ENCODE results near the gene KLHL40.

KLHL40 gene

DNA sequence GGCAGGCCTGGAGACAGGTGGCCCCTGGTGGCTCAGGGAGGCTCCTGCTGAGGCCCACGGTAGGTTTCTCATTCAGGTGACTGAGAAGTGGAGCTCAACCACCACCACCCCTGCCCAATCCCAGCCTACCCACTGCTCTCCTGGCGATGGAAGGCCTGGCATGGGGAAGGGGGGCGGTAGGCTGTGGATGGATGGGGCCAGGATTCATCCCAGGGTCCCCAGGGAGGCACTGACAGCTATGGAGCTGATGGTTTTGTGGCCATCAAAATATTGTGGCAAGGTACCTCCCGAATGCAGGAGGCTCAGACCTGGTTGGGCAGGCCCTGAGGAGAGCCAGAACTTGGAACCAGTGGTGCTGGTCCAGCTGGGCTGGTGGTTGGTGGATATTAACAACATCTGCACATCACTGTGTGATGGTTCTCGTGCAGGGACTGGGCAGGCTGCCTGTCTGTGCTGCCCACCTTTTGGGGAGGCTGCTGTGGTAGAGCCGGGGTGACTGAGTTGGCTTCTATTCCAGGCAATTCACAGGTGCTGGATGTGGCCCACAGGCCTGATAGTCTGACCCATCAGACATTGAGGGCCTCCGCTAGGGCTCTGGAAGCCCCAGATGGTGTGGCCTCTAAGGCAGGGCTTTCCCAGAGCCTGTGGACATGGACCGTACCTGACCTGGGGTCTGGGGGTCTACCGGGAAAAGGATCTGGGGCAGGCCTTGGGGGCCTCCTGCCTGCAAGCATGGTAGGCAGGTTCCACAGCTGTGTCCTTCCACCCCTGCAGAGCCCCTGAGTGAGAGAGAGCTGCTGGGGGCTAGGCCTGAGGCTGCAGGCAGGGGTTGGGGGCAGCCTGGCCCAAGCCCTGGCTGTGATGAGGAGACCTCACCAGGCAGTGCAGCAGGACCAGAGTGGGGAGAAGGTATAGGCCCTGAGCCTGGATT lies 28.4 kb upstream of the KLHL40 start:
- DNase-seq (ENCODE audit: low read depth, low spot score) = no peak

GRCh38 chr3:42657675-42658074 lies 27.7 kb upstream of the KLHL40 start:
- DNase-seq (ENCODE audit: low read depth, low spot score) = no peak

- no peak for DNase-seq (ENCODE audit: low read depth, low spot score)
These were observed 27.1 kb upstream of the KLHL40 start for GRCh38 chr3:42658091-42658770.

DNA sequence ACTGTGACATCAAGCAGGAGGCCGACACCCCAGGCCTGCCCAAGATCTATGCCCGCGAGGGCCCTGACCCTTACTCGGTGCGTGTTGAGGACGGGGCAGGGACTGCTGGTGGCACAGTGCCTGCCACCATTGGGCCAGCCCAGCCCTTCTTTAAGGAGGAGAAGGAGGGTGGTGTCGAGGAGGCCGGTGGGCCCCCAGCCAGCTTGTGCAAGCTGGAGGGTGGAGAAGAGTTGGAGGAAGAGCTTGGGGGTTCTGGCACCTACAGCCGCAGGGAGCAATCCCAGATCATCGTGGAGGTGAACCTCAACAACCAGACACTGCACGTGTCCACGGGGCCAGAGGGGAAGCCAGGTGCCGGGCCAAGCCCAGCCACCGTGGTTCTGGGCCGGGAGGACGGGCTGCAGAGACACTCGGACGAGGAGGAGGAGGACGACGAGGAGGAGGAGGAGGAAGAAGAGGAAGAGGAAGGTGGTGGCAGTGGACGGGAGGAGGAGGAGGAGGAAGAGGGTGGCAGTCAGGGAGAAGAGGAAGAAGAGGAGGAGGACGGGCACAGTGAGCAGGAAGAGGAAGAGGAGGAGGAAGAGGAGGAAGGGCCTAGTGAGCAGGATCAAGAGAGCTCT lies 26.5 kb upstream of the KLHL40 start:
- DNase-seq (ENCODE audit: low read depth, low spot score) = no peak

DNA sequence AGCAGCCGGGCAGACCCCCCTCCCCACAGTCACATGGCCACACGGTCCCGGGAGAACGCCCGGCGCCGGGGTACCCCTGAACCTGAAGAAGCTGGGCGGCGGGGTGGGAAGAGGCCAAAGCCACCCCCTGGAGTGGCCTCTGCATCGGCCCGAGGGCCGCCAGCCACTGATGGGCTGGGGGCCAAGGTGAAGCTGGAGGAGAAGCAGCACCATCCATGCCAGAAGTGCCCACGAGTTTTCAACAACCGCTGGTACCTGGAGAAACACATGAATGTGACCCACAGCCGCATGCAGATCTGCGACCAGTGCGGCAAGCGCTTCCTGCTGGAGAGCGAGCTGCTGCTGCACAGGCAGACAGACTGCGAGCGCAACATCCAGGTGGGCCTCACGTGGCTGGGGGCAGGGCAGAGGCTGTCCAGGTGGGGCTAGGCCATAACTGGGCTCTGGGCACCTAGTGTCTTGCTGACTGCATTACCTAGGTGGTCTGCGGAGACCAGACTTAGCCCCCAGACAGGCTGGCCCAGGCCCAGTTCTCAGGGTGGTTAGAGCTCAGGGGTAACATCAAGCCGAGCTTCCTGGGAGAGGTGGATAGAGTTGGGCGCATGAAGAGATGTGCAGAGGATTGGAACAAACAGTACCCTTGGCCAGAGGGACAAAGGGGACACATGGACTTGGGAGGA lies 25.7 kb upstream of the KLHL40 start:
- DNase-seq (ENCODE audit: low read depth, low spot score) = no peak

- no peak for DNase-seq (ENCODE audit: low read depth, low spot score)
These were observed 25.1 kb upstream of the KLHL40 start for GRCh38 chr3:42660131-42660715.

DNA sequence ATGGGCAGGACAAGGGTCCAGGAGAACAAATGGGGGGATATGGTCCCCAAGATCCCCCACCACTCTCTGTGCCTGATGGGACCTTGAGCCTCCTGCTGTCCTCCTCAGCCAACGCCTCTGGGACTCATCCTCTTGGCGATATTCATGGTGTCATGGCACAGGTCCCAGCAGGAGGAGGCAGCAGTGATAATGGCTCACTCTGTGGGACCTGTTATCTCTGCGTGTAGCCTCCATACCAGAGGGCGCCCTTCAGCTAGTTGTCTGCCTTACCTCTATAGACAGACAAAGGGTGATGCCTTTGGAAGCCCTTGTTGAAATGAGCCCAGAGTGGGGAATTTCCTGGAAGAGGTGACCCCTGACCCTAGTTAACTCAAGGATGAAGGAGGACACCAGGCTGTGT lies 24.4 kb upstream of the KLHL40 start:
- DNase-seq (ENCODE audit: low read depth, low spot score) = no peak

GRCh38 chr3:42661593-42662022 lies 23.7 kb upstream of the KLHL40 start:
- no peak for DNase-seq (ENCODE audit: low read depth, low spot score)

DNA sequence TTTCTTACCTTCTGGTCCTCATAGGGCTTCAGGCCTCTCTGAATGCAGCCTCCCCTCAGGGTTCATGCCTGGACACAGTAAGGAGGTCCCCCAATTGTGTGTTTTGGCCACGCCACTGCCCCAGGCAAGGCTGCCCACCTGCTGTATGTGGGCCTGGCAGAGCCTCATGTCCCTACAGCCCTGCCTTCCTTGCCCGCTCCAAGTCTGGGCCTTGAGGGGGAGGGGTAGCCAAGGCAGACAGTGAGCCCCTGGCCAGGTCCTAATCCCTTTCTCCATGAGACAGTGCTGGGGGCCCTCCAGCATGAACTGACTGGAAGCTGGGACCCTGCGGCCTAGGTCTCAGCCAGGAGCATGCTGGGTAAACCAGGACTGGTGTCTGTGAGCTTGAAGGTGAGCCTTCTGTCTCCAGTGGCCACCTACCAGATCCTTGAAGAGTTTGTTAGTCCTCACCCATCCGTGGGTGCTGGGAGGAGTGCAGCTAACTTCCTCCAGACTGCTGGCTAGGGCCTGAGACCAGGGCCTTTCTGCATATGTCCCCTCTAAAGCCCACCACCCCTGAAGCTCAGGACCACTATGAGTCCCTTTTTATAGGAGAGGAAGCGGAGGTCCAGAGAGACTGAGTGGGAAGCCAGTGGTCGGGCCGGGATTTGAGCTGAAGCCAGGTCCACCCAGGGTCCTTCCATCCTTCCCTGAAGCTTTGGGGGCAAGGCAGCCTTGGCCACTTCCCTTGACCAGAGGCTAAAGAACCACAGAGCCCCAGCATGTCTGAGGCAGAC lies 23.1 kb upstream of the KLHL40 start:
- DNase-seq (ENCODE audit: low read depth, low spot score) = no peak

DNA sequence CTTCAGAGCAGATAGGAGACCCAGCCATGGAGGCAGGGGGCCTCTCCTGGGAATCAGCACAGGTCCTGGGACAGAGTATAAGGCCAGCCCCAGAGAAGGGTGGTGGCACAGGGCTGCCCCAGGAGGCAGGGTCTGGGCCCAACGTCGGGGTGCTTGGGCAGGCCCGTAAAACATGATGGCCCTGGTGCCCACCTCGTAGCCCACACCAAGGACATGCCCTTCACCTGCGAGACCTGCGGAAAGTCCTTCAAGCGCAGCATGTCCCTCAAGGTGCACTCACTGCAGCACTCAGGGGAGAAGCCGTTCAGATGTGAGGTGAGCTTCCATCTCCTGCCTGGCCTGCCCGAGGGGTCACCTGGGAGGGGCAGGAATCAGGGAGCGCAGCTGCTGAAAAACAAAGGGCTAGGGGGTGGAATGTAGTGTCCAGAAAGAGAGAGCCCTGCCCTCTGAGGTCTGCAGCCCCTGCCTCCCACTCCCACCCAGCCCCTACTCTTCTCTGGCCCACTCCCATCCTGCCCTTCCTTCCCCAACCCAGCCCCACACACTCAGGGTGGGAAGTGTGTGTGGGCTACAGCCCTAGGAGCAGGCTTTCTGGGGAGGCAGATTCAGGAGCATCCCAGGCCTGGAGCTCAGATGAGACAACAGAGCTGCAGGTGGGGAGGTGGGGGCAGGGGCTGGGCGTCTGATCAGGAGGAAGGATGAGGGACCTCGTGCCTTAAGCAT lies 22.4 kb upstream of the KLHL40 start:
- DNase-seq (ENCODE audit: low read depth, low spot score) = no peak

DNA sequence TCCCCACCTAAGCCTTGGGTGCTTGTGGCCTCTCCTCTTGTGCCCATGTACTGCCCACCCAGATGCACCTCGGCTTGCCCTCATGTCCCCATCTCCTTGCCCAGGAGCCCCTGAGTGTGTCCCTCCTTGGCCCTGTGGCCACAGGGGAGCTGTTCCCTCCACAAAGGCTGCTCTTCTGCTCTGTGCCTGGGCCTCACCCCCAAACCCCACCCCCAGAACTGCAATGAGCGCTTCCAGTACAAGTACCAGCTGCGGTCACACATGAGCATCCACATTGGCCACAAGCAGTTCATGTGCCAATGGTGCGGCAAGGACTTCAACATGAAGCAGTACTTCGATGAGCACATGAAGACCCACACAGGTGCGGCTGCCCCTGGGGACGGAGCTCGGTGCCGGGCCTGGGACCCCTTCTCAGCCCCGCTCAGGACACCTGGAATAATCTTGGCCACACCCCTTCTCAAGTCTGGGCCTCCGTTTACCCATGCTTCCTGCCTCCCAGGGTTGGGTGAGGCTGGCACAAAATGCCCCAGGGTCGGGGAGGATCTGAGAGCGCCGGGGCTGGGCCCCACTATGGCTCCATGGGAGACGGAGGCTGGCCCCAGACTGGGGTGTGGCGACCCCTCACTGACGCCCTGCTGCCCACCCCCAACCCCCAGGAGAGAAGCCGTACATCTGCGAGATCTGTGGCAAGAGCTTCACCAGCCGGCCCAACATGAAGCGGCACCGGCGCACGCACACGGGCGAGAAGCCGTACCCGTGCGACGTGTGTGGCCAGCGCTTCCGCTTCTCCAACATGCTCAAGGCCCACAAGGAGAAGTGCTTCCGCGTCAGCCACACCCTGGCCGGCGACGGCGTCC lies 21.5 kb upstream of the KLHL40 start:
- no peak for DNase-seq (ENCODE audit: low read depth, low spot score)

DNA sequence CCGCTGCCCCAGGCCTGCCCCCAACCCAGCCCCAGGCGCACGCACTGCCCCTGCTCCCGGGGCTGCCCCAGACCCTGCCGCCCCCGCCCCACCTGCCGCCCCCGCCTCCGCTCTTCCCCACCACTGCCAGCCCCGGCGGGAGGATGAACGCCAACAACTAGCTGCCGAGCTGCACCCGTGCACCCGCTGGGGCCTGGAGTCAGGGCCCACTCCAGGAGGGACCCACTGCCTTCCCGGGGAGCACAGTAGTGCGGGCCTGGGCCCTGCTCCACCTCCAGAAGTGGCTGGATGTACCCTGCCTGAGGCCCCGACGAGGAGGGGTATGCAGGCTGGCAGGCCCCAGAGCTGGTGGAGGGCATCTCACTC lies 20.9 kb upstream of the KLHL40 start:
- no peak for DNase-seq (ENCODE audit: low read depth, low spot score)

- DNase-seq (ENCODE audit: low read depth, low spot score) = no peak
These were observed 20.1 kb upstream of the KLHL40 start for GRCh38 chr3:42665050-42665878.

DNA sequence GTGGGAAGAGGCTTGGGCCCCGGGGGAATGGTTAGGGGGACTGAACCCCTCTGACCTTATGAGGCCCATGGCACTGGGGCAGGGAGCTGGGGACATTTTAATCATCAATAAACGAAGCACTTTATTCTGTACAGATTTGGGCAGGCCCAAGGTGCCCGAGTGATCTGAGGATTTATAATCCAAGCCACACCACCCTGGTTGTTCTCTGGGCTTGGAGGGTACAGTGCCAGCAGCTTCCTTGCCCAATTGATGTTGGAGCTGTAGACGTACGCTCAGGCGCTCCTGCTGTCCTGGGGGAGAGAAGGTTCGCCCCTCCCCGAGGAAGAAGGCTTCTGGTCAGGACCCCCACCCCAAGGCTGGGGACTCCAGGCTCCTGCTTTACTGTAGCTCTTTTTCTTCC lies 19.3 kb upstream of the KLHL40 start:
- DNase-seq (ENCODE audit: low read depth, low spot score) = no peak

GRCh38 chr3:42666577-42666998 lies 18.7 kb upstream of the KLHL40 start:
- no peak for DNase-seq (ENCODE audit: low read depth, low spot score)

DNA sequence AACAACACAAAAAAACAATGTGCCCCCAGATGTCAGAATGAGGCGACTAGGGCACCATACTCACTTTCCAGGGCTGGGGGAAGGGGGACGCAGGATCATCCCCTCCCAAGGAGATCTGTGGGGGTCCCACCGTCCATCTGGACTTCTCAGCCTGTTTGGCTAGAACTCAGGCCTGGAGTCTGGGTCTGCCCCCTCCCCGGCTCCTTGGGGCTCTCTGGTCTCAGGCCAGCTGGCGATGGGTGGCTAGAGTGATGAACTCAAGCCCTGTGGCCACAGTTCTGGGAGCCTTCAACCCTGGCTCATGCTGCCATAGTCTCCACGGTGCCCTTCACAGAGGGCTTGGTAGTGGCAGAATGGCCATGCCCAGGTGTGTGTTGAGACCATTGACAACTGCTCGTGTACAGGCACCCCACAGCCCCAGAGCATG lies 18.2 kb upstream of the KLHL40 start:
- no peak for DNase-seq (ENCODE audit: low read depth, low spot score)

DNA sequence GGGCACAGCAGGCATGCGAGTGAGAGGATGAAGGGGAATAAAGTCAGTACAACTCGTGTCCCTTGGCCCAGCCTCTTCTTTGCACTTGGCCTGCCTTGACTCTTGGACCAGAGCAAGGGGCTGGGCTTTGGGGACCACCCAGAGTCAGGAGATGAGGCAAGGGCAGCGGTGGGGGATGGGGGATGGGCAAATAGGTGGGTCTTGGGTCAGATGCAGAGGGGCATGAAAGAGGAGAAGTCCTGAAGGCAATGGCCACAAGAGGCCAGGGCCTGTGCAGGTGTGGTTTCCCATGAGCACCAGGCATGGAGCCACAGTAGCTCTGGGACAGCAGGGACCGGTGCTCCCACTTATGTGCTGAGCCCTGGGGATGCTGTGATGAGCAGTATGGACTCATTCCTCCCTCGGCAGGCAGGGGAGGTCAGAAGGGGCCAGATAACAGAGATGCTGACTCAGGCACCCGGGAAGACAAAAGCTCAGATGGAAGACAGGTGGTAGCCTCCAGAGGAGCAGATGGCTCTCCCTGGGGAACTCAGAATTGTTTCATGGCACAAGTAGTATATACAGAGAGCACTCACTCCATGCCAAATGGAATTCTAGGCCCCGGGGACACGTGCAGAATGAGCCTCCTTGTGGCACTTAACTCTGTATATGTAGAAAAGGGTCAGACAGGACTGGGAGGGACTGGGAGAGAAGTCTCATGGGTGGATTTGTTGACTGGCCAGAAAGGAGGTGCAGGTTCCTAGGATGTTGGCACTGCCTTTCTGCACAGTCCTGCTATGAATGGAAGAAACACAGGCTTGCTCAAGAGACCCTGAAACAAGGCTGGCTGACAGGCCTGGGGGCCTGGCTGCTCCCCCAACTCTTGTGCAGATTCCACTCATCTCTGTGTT lies 17.6 kb upstream of the KLHL40 start:
- DNase-seq (ENCODE audit: low read depth, low spot score) = no peak
